C4-2B (cell line): Measurements from ENCODE around the gene NFIA.

Source experiments
- CTCF ChIP-seq: fragments of 450-650 bp; conservative IDR thresholded peaks from 2 replicates; pipeline ENCODE4 v1.5.1; 2017; ENCODE audit warnings: mild to moderate bottlenecking
- ZFX ChIP-seq: fragments of 450-650 bp; IDR thresholded peaks from 2 replicates; pipeline ENCODE4 v1.6.1; 2017

- no peak for TF ChIP-seq CTCF
- no peak for TF ChIP-seq ZFX
These were observed 69.2 kb downstream of the NFIA start for GRCh38 chr1:61151565-61151964.
